Calu3 (cell line): ENCODE data around the gene DCLK1. TPM values are rescaled to one million over a fixed set of nuclear protein-coding genes. Genes with fewer than 3 reads are reported as not detected.

ENCODE experiments used
- Bru-seq: library from RNA; stranded (reverse); fragments of 400-500 nt; gene quantifications from one replicate; lab custom pipeline; 2021; lab: Mats Ljungman, UMichigan
- BruChase-seq, 2 experiments: library from RNA; stranded (reverse); fragments of 400-500 nt; gene quantifications; one replicate each; lab custom pipeline; 2021; lab: Mats Ljungman, UMichigan
- BruUV-seq: library from RNA; stranded (reverse); fragments of 400-500 nt; replicated peaks from 2 replicates; lab custom pipeline; 2021; lab: Mats Ljungman, UMichigan
- CTCF ChIA-PET: fragments of 300-600 bp; sonication (Branson Sonifier 250); formaldehyde crosslinking; loops from one replicate; lab custom pipeline; 2022; ENCODE audit warnings: antibody characterized with exemption; lab: Charles Lee
- DNase-seq: peaks from one replicate; pipeline ENCODE4 v3.0.0; 2022
- H3K27ac Mint-ChIP-seq: one replicate; pipeline ENCODE4 v1.8.0; 2022; ENCODE audit warnings: mixed read lengths; ENCODE audit not compliant: unreplicated experiment
- H3K27me3 Mint-ChIP-seq: one replicate; pipeline ENCODE4 v1.8.0; 2022; ENCODE audit warnings: mixed read lengths; ENCODE audit not compliant: unreplicated experiment
- H3K36me3 Mint-ChIP-seq: one replicate; pipeline ENCODE4 v1.8.0; 2022; ENCODE audit warnings: mild to moderate bottlenecking, moderate library complexity, mixed read lengths; ENCODE audit not compliant: insufficient read depth, unreplicated experiment
- H3K4me1 Mint-ChIP-seq: one replicate; pipeline ENCODE4 v1.8.0; 2022; ENCODE audit warnings: mild to moderate bottlenecking, low read depth, mixed read lengths; ENCODE audit not compliant: unreplicated experiment
- H3K4me3 Mint-ChIP-seq: one replicate; pipeline ENCODE4 v1.8.0; 2022; ENCODE audit warnings: mild to moderate bottlenecking, low read depth, moderate library complexity, mixed read lengths; ENCODE audit not compliant: unreplicated experiment
- H3K9me3 Mint-ChIP-seq: one replicate; pipeline ENCODE4 v1.8.0; 2022; ENCODE audit warnings: low read depth, mixed read lengths; ENCODE audit not compliant: unreplicated experiment
- CTCF ChIP-seq: fragments of 200-600 bp; IDR thresholded peaks from one replicate; pipeline ENCODE4 v1.8.0; 2022; ENCODE audit warnings: antibody characterized with exemption; ENCODE audit not compliant: unreplicated experiment
- intact Hi-C: fragments of 100-400 bp; cut with micrococcal nuclease; formaldehyde crosslinking; loops from one replicate; pipeline ENCODE4 v1.10.0; 2022; ENCODE audit not compliant: unreplicated experiment
- long read RNA-seq: library from polyadenylated mRNA; stranded (forward); transcript quantifications from one replicate; pipeline ENCODE4 v2.0.0, GENCODE V29; 2022
- total RNA-seq: library from RNA; stranded (reverse); gene quantifications from 2 replicates; pipeline ENCODE4 v1.2.3, GENCODE V29; 2022

The DCLK1 gene
- total RNA-seq (not detected in 2 replicates), Bru-seq, nascent RNA (percentile 3 among the genes with signal in this experiment), BruChase-seq, experiment 1, labeled RNA remaining after a 6-hour chase (percentile 2 among the genes with signal in this experiment), BruChase-seq, experiment 2, labeled RNA remaining after a 2-hour chase (percentile 1 among the genes with signal in this experiment)
- long read RNA-seq: 0 reads

- H3K4me1 Mint-ChIP-seq: no peaks in the 10 kb centered on the region
- no peaks in the 10 kb centered on the region for H3K9me3 Mint-ChIP-seq
- peaks cover 34% of the 10 kb centered on the region for H3K27me3 Mint-ChIP-seq
- no peak for DNase-seq
- no TSS peak for BruUV-seq
- no peak within 1 kb of the TSS for H3K27ac Mint-ChIP-seq
- TF ChIP-seq CTCF: no peak
- no peaks in the 10 kb centered on the region for H3K36me3 Mint-ChIP-seq
- CTCF ChIA-PET: no interaction called here
- intact Hi-C loops: no loop called here
- no peak within 1 kb of the TSS for H3K4me3 Mint-ChIP-seq
These were observed at the start of gene DCLK1 for GRCh38 chr13:36131222-36131930. TSS of gene DCLK1 (minus strand) at chr13:36131382.

GRCh38 chr13:36175621-36176020 lies 44.4 kb upstream of the DCLK1 start:
- TF ChIP-seq CTCF: no peak
- no peak for DNase-seq
- no TSS peak for BruUV-seq
- Mint-ChIP-seq H3K9me3 (no peaks in the 10 kb centered on the region), H3K27me3 (peaks cover 52% of the 10 kb centered on the region), H3K36me3 (no peaks in the 10 kb centered on the region), H3K4me1 (no peaks in the 10 kb centered on the region), H3K27ac (no peak overlapping the region), H3K4me3 (no peak overlapping the region)
- CTCF ChIA-PET: interaction anchor here (1.1 kb wide), 1 partner anchor 10 kb away, joined by 5 read pairs; no protein-coding TSS in a partner anchor
- intact Hi-C loops: no loop called here

GRCh38 chr13:36174923-36175322 lies 43.7 kb upstream of the DCLK1 start:
- BruUV-seq: no TSS peak
- no peaks in the 10 kb centered on the region for H3K9me3 Mint-ChIP-seq

More at GRCh38 chr13:36174923-36175322, 43.7 kb upstream of the DCLK1 start:
- Mint-ChIP-seq H3K27ac (no peak overlapping the region), H3K4me3 (no peak overlapping the region), H3K36me3 (no peaks in the 10 kb centered on the region), H3K27me3 (peaks cover 59% of the 10 kb centered on the region), H3K4me1 (no peaks in the 10 kb centered on the region)
- intact Hi-C loops: no loop called here
- CTCF ChIA-PET: interaction anchor here (1.1 kb wide), 1 partner anchor 9 kb away, joined by 5 read pairs; no protein-coding TSS in a partner anchor
- DNase-seq: no peak
- no peak for TF ChIP-seq CTCF
